NCI-H187 (cell line): Measurements from ENCODE around the gene SLC52A3.

Source experiments
- DNase-seq, 2 experiments: peaks; one replicate each; lab custom pipeline; 2025; lab: John Stamatoyannopoulos, UW

SLC52A3 gene

DNA sequence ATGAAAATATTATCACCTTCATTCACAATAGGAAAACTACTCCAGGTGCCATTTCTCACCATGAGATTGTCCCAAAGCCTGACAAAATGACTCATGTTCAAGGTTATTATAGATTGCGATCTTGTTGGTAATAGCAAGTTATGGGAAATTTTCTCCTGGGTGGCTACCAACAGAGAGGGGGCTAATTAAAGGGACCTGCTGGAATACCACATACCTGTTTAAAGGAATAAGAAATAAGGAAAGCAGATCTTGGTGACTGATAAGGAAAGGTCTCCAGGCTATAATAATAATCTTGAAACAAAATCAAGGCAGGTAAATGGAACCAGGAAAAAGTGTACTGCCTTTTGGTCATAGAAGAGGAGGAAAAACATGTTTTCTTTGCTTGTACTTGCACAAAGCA is 1.4 kb downstream of the SLC52A3 start:
- DNase-seq: no peak

DNA sequence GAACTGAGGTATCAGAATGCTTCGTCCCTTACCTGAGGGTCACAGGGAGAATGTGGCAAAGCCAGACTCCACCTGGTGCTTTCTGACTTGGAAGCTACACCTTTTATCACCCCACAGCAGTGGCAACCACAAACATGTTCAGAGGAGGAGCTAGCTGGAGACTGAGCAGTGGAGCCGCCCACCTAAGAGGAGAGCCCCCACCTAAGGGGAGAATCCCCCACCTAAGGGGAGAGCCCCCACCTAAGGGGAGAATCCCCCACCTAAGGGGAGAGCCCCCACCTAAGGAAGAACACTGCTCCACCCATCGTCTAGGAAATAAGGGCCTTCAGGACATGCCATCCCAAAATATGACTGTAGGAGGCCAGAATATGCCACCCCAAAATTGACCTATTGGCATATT is 4.0 kb downstream of the SLC52A3 start:
- DNase-seq: no peak

DNA sequence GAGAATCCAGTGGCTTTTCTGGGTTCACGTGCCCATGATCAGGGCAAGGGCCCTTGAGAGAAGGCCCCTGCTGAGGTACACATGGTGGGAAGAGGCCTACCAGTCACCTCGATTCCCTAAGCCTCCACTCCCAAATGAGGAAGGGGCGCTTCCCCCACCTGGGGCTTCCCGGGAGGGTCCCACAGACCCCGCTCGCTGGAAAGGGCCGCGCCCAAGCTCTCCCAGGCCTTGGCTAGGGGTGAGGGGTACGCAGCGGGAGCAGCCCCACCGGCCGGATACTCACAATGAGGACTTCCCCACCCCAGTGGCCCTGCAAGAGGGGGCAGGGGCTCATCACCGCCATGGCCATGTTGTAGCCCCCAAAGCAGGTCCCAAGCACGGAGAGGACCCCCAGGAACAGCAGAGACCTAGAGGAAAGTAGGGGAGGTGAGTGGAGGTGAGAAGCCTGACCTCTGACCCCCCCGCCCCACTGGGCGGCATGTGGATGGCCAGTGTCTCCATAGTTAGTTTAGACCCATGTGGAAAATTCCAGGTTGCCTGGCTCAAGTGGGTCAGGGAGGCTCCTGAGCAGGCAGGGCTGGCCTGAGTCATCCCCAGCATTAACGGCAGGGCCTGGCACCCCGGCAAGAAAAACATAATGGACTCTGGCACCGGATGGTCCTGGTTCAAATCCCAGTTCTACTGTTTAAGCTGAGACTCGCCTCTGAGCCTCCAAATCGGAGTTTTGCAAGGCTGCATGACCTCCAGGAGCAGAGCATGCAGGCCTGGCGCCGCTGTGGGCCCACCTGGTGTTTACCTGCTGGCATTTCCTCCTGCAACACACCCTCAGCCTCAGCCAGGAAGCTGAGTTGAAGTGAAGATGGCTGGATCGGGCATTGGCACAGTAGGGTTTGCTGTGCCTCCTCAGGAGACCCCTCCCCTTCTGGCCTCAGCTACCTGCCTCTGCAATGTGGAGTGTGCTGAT is 6.6 kb downstream of the SLC52A3 start:
- DNase-seq: no peak

DNA sequence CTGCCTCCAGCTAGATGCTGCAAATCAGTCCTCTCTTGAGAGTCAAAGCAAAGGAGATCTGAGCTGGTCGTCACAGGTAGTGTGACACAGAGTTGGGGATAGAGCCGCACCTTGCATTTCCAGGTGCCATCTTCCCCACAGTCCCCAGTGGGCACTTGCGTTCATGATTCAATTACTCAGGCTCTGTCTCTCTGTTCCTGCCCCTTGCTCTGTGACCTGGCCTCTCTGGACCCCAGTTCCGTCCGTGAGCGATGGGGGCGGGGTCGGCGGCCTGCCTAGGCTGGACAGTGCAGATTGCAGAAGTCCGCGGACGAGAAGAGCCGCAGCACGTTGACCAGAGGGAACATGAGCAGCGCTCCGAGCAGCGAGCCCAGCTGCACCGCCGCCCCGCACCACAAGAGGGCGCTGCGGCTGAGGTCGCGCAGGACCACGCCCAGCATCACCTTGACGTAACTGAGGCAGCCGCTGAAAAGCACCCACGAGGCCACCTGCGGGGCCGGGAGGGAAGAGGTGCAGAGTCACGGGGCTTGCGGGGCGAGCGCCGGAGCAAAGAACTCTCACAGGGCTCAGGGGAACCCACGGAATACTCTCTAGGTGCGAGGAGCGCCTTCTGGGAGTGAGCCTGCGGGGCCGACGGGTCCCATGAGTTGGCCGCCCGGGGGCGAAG is 7.4 kb downstream of the SLC52A3 start:
- DNase-seq: no peak

DNA sequence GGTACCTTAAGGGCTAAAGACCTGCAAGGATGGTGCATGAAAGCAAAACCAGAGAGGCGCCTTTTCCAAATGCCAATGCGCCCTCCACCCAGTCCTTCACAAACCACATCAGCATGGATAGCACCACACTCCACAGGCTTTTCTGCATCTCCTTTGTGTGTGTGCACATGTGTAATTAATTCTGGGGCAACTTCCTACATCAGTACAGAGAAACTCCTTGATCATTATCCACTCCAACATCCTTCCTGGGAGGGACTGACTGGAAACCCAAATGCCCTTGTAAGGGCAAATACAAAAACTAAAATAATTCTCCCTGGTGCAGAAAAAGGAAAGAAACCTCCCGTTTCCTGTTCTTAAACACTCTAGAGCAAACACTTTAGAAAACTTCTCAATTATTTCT is 10.8 kb downstream of the SLC52A3 start:
- DNase-seq: no peak

DNA sequence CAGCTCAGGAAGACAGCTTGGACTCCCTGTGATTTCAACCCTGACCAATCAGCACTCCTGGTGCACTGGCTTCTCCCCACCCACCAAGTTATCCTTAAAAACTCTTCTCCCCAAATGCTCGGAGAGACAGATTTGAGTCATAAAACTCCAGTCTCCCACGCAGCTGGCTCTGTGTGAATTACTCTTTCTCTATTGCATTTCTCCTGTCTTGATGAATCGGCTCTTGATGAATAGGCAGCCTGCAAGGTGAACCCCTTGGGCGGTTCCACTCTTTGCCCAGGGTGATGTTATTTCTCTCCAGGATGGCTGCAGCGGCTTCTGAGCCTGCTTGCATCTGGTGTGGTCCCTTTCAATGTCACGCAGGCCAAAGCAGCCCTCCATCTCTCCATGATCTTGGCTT is 12.4 kb downstream of the SLC52A3 start:
- no peak for DNase-seq

DNA sequence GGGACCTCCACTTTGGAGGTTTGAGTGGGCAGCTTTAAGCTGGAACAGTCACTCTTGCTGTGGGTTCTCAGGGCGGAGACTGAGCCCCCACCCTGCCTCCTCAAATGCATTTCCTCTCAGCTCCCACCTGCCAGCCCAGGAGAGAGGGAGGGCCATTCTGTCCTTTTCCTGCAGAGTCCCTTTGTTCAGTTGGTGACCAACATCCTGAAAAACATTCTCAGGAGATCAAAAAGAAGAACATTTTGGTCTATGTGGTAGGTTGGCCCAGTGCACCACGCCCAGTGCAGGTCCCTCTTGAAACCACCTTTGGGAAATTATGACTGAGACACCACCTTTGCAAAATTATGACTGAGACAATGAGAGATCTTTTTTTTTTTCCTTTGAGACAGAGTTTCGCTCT is 13.4 kb downstream of the SLC52A3 start:
- no peak for DNase-seq

DNA sequence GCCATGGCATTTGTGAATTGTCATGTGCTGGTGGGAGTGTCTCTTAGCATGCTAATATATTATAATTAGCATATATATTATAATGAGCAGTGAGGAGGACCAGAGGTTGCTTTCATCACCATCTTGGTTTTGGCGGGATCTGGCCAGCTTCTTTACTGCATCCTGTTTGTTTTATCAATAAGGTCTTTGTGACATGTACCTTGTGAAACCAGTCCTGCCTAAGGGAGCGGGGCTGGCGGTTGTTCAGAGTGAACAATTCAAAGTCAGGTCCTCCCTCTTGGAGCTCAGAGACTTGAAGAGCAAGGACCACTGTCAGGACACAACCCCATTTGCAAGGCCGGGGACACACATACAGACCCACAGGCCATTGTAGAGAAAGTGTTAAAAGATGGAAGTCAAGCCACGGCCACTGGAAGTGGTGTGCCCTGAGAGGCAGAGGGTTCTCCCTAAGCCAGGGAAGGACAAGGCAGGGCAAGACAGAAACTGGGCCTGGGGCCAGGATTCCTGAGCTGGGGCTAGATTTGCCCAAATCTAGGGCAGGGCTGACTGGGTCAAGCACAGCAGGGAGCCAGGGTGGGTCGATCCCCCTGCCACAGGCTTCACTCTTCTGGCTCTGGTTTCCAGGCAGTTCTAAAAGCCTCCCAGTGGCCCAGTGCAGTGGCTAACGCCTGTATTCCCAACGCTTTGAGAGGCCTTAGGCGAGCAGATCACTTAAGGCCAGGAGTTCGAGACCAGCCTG is 14.2 kb downstream of the SLC52A3 start:
- DNase-seq: no peak

DNA sequence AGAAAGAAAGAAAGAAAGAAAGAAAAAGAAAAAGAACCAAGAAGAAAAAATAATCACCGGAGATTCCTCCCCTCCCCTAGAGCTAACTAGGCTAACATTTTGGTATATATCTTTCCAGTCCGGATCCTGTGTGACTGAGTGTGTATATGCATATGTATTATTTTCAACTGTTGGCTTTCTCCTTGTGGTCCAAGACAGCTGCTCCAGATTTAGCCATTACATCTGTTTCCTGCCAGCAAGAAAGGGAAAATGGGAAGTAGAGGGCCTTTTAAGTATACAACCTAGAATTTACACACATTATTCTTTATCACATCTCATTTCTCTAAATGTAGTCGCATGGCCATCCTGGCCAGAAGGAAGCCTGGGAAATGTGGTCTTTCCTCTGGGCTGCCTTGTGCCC is 15.2 kb downstream of the SLC52A3 start:
- no peak for DNase-seq

DNA sequence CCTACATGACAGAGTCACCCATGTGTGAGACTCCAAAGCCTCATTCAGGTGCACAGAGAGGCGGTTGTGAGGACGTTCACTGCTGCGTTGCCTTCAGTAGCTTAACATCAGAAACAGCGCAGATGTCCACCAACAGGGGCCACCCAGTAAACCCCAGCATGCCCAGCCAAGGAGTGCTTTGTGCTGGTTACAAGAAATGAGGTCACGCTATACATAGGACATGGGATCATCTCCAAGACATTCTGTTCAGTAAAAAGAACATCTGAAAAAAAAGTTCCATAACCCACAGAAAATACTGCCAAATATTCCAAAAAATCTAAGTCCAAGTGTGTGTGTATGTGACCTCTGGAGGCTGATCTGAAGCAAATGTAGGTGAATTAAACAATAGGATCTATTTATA is 16.0 kb downstream of the SLC52A3 start:
- no peak for DNase-seq

DNA sequence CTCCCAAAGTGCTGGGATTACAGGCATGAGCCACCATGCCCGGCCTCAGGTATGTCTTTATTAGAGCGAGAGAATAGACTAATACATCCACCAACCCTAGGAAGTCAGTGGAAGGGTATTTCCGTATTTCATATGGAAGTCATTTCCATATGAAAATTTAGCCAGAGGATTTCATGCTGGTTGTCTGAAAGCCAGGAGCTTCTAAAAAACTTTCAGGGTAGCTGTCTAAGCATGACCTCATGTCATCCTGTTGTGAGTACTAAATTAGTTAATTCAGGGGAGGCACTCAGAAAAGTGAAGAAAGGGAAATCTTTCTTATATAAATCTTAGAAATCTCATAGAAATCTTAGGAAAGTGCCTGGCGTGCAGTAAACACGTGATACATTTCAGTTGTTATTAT is 16.5 kb downstream of the SLC52A3 start:
- no peak for DNase-seq

DNA sequence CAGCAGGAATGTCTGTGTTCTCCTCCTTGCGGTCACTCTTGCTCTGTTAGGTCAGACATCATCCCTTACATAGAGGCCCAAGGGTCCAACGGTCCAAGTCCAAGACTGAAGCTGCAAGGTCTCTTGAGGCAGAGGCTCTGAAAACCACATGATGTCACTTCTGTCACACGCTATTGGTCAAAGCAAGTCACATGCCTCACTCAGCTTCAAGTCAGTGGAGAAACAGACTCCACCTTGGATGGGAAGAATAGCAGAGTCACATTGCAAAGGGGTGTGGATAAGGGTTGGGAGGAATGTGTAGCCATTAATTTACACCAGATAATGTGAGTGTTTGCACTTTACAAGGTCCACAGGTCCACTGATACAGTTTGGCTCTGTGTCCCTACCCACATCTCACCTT is 17.5 kb downstream of the SLC52A3 start:
- DNase-seq: no peak

DNA sequence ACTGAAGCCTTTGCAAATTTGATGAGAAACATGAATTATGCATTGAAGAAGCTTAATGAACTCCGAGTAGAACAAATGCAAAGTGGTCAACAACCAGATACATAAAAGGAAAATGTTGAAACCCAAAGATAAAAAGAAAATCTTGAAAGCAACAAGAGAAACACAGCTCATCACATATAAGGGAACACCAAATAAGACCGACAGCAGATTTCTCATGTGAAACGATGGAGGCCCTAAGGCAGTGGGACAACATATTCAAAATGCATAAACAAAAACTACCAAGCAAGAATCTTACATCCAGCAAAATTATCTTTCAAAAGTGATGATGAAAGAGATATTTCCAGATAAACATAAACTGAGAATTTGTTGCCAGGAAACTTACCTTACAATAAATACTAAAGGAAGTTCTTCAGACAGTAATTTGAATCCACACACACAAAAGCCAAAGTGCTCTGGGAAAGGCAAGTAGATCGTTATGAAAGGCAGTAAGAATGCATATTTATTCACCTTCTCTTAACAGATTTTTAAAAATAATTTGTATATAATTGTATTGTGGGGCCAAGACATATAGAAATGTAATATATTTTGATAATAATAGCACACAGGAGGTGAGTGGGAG is 22.5 kb downstream of the SLC52A3 start:
- no peak for DNase-seq

DNA sequence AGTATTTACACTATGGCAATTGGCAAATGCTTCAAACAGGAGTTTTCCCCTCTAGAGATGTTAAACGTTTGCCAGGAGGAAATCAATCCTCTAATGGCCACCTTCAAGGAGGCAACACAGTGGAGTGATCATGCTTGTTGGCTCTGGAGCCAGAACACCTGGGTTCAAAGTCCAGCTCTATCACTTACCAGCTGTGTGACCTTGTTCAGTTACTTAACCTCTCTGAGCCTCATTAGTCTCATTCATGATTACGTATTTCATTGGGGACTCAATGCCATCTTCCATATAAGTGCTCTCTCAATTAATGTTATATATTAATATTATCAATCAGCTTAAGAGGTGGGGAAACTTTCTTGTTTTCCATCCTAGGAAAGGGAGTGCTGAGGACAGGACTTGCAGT is 26.1 kb downstream of the SLC52A3 start:
- DNase-seq: no peak

DNA sequence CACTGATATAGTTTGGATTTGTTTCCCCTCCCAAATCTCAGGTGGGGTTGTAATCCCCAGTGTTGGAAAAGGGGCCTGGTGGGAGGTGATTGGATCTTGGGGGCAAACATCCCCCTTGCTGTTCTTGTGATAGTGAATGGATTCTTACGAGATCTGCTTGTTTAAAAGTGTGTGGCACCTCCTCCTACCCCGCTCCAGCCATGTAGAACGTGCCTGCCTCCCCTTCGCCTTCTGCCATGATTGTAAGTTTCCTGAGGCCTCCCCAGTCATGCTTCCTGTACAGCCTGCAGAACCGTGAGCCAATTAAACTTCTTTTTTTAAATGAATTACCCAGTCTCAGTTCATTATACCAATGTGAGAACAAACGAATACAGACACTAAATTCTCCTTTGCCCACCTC is 26.7 kb downstream of the SLC52A3 start:
- no peak for DNase-seq

DNA sequence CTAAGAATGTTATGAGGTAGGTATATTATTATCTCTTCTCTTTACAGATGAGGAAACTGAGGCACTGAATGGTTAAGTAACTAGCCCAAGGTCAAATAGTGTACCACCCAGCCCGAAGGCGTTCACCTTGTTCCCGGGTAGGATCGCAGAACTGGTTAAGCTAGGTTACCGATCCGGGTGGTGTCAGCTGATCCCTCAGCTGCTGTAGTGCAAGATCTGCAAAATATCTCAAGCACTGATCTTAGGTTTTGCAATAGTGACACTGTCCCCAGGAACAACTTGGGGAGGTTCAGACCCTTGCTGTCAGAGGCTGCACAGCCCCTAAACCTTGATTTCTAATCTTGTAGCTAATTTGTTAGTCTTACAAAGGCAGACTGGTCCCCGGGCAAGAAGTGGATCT is 28.1 kb downstream of the SLC52A3 start:
- no peak for DNase-seq

DNA sequence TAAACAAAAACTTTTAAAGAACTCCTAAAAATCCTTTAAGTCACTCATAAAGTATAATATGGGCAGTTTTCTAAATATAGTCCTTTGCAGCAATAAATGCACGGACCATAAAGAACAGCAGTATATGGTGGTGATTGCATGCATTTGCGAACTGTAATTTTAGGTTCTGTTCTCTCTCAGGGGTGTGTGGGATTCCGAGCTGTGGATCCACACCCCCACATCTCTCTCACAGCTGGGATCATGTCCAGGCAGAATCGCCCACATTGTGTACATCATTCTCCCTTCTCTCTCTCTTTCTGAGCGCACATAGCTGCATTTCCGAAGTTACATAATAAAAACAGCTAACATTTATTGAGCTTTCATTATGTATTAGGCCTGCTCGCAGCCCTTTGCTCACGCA is 28.6 kb downstream of the SLC52A3 start:
- DNase-seq: no peak

DNA sequence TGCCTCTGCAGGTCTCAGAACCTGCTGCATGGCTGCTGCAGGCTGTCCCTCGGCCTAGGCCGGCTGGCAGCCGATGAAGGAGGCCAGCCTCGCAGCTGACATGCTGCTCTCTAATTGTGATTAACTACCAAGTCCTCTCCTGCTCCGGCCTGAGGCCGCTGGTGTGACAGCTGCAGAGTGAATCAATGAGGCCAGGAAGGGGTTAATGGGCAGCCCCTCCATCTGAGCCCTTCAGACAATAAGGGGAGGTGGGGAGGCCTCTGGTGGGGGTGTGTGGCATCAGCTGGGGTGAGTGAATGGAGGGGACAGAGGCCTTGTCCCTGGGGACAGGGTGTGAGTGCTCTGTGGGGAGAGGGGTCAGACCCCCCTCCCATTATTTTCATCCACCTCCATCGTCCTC is 34.4 kb downstream of the SLC52A3 start:
- DNase-seq: no peak

DNA sequence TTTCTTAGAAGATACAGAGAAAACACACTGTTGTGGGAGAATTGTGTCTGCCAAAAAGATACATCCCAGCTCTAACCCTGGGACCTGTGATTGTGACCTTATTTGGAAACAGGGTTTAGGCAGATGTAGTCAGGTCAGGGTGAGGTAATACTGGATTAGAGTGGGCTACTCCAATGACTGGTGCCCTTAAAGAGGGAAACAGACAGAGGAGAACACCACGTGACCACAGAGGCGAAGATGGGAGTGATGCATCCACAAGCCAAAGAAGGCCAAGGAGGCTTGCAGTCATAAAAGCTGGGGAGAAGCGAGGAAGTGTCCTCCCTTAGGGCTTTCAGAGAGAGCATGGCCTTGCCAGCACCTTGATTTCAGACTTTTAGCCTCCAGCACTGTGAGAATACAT is 35.6 kb downstream of the SLC52A3 start:
- DNase-seq: no peak

DNA sequence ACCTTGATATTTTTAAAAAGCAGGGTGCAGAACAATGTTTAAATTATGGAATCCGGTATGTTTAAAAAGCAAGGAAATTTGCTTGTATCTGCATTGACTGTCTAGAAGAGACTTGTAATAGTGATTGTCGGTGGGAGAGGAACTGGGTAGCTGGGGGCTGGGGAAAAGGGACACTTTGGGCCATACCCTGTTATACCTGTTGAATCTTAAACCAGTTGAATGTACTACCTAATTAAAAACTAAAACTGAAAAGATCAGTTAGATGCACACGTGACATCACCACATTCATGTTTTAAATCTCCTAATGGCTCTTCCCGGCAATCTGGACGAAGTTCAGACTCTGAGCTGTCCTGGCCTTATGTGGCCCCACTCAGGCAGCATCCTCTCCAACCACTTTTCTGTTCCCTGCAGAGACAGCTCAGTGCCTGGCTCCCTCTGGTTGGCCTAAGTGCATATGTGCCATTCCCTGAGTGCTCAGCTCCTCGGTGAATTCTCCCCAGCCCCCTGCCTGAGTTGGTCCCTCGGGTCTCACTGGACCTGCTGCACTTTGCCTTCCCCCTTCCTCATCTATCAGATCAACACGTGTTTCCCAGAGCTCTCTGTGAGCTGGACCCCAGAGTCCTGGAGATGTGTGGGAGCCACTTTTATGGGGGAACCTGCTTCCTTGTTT is 36.3 kb downstream of the SLC52A3 start:
- no peak for DNase-seq

DNA sequence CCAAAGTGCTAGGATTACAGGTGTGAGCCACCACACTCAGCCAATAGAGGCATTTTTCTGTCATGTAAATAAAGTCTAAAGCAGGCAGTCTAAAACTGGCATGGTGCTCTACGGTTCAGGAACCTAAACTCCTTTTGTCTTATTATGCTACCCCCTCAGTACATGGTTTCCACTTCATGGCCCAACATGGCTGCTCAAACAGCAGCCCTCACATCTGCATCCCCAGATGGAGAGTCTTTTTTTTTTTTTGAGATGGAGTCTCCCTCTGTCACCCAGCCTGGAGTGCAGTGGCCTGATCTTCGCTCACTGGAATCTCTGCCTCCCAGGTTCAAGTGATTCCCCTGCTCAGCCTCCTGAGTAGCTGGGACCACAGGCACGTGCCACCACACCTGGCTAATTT is 38.3 kb downstream of the SLC52A3 start:
- DNase-seq: no peak
